T-helper 1 cell treated with Interleukin-12 subunit alpha and Interleukin-12 subunit beta and Interleukin-4 antibody, amounts not matched to agents 30 ng/mL and 1 ng/mL, for 36 hours (primary cell): ENCODE measurements around the gene SPTBN1. TPM values are rescaled to one million over a fixed set of nuclear protein-coding genes. Genes with fewer than 3 reads are reported as not detected.

ENCODE experiments used
- intact Hi-C: fragments of 100-400 bp; cut with micrococcal nuclease; formaldehyde crosslinking; loops from one replicate; pipeline ENCODE4 v1.15.1; 2024
- total RNA-seq: library from RNA; stranded (reverse); gene quantifications from 2 replicates; pipeline ENCODE4 v1.2.3, GENCODE V29; 2022

Gene SPTBN1
- total RNA-seq, 1 donor from 2014 or later, result 186 TPM

GRCh38 chr2:54720563-54720962, 264.4 kb downstream of the SPTBN1 start:
- intact Hi-C loops, result loop anchor here (5.0 kb wide), 4 partner anchors 123 to 728 kb away; partner anchors contain the start of gene SPTBN1

Other genes starting within 250 kb of the SPTBN1 start
- not detected in 2 replicates for gene TSPYL6, start 200.1 kb upstream of the SPTBN1 start, total RNA-seq